Loucy (cell line): Measurements from ENCODE around the gene KIAA0232.

ENCODE experiments used
- H2AFZ ChIP-seq: fragments of 200-600 bp; sonication (generic); 2 replicates; pipeline ENCODE4 v1.6.0; 2016; ENCODE audit warnings: antibody characterized with exemption, mild to moderate bottlenecking, low read length, moderate library complexity
- H3F3A ChIP-seq: fragments of 200-600 bp; 2 replicates; pipeline ENCODE4 v1.6.0; 2016; ENCODE audit warnings: antibody characterized with exemption, low read depth, mild to moderate bottlenecking
- H3K27me3 ChIP-seq: fragments of 200-600 bp; sonication (generic); 2 replicates; pipeline ENCODE4 v1.6.1; 2014; ENCODE audit warnings: low read length, mild to moderate bottlenecking; ENCODE audit not compliant: insufficient read depth, poor library complexity, severe bottlenecking
- H3K36me3 ChIP-seq: fragments of 200-600 bp; sonication (generic); 2 replicates; pipeline ENCODE4 v1.6.1; 2016; ENCODE audit warnings: low read length; ENCODE audit not compliant: insufficient read depth
- H3K4me1 ChIP-seq: fragments of 200-600 bp; sonication (generic); 2 replicates; pipeline ENCODE4 v1.5.1; 2014; ENCODE audit warnings: low read length, mild to moderate bottlenecking; ENCODE audit not compliant: insufficient read depth, poor library complexity, severe bottlenecking
- H3K4me2 ChIP-seq: fragments of 200-600 bp; sonication (generic); 2 replicates; pipeline ENCODE4 v1.6.0; 2014; ENCODE audit warnings: antibody characterized with exemption, low read length, low read depth, mild to moderate bottlenecking; ENCODE audit not compliant: poor library complexity, severe bottlenecking
- H3K4me3 ChIP-seq: fragments of 200-600 bp; sonication (generic); 2 replicates; pipeline ENCODE4 v1.5.1; 2014; ENCODE audit warnings: low read length, mild to moderate bottlenecking, mixed read lengths; ENCODE audit not compliant: poor library complexity, severe bottlenecking
- H3K79me2 ChIP-seq: fragments of 200-600 bp; sonication (generic); 2 replicates; pipeline ENCODE4 v1.6.1; 2014; ENCODE audit warnings: low read length; ENCODE audit not compliant: insufficient read depth
- H3K9ac ChIP-seq: fragments of 200-600 bp; sonication (generic); 2 replicates; pipeline ENCODE4 v1.6.0; 2014; ENCODE audit warnings: mild to moderate bottlenecking, low read depth, low read length, moderate library complexity; ENCODE audit not compliant: poor library complexity, severe bottlenecking
- H3K9me2 ChIP-seq: fragments of 200-600 bp; sonication (generic); replicated peaks from 2 replicates; pipeline ENCODE4 v1.6.1; 2016; ENCODE audit warnings: low read depth, low read length, mixed read lengths
- H3K9me3 ChIP-seq: fragments of 200-600 bp; sonication (generic); 2 replicates; pipeline ENCODE4 v1.6.1; 2014; ENCODE audit warnings: mild to moderate bottlenecking, antibody characterized with exemption, low read length, low read depth; ENCODE audit not compliant: insufficient read depth
- H4K20me1 ChIP-seq: fragments of 200-600 bp; sonication (generic); 2 replicates; pipeline ENCODE4 v1.6.0; 2014; ENCODE audit warnings: antibody characterized with exemption, low read length, mild to moderate bottlenecking; ENCODE audit not compliant: insufficient read depth, poor library complexity, severe bottlenecking
- CTCF ChIP-seq: fragments of 200-600 bp; sonication (generic); conservative IDR thresholded peaks from 2 replicates; pipeline ENCODE4 v1.5.1; 2014; ENCODE audit warnings: mild to moderate bottlenecking, antibody characterized with exemption, low read length
- EZH2phosphoT487 ChIP-seq: fragments of 200-600 bp; IDR thresholded peaks from 2 replicates; pipeline ENCODE4 v1.6.1; 2018; ENCODE audit warnings: antibody characterized with exemption, mild to moderate bottlenecking, moderate library complexity, borderline replicate concordance

Gene KIAA0232

GRCh38 chr4:6876440-6876839 lies 93.9 kb downstream of the KIAA0232 start:
- Histone ChIP-seq H3K4me1 (no peaks in the 10 kb centered on the region), H3K36me3 (peaks cover 79% of the 10 kb centered on the region; the same call in 1 of the 2 replicates), H4K20me1 (no peaks in the 10 kb centered on the region), H3K79me2 (no peaks in the 10 kb centered on the region), H3K27me3 (no peaks in the 10 kb centered on the region), H3K9me2 (no peaks in the 10 kb centered on the region), H3K4me3 (no peak overlapping the region), H3F3A (no peaks in the 10 kb centered on the region), H2AFZ (no peak overlapping the region), H3K4me2 (no peak overlapping the region), H3K9me3 (no peaks in the 10 kb centered on the region), H3K9ac (no peak overlapping the region)
- TF ChIP-seq EZH2phosphoT487: no peak
- TF ChIP-seq CTCF: no peak

GRCh38 chr4:6877067-6877466 lies 94.5 kb downstream of the KIAA0232 start:
- Histone ChIP-seq H3K9me2 (no peaks in the 10 kb centered on the region), H2AFZ (no peak overlapping the region), H3K4me2 (no peak overlapping the region), H3F3A (no peaks in the 10 kb centered on the region), H4K20me1 (no peaks in the 10 kb centered on the region), H3K36me3 (peaks cover 80% of the 10 kb centered on the region; the same call in 1 of the 2 replicates), H3K4me1 (no peaks in the 10 kb centered on the region), H3K9me3 (no peaks in the 10 kb centered on the region), H3K27me3 (no peaks in the 10 kb centered on the region), H3K79me2 (no peaks in the 10 kb centered on the region), H3K9ac (no peak overlapping the region), H3K4me3 (no peak overlapping the region)
- TF ChIP-seq EZH2phosphoT487: no peak
- no peak for TF ChIP-seq CTCF

GRCh38 chr4:6878451-6879059 lies 96.0 kb downstream of the KIAA0232 start:
- TF ChIP-seq CTCF (no peak), EZH2phosphoT487 (no peak)
- H3K36me3 ChIP-seq: peaks cover 83% of the 10 kb centered on the region; the same call in 1 of the 2 replicates
- H3K4me1 ChIP-seq: no peaks in the 10 kb centered on the region
- H4K20me1 ChIP-seq: no peaks in the 10 kb centered on the region
- no peaks in the 10 kb centered on the region for H3K9me2 ChIP-seq
- H3F3A ChIP-seq: no peaks in the 10 kb centered on the region
- no peak overlapping the region for H3K9ac ChIP-seq
- no peaks in the 10 kb centered on the region for H3K79me2 ChIP-seq
- H3K27me3 ChIP-seq: no peaks in the 10 kb centered on the region
- H3K9me3 ChIP-seq: no peaks in the 10 kb centered on the region
- H3K4me2 ChIP-seq: no peak overlapping the region
- no peak overlapping the region for H3K4me3 ChIP-seq
- no peak overlapping the region for H2AFZ ChIP-seq
